Thoracic aorta (tissue), 2 donors: ENCODE results near the gene LGR4. TPM values are rescaled to one million over a fixed set of nuclear protein-coding genes. Genes with fewer than 3 reads are reported as not detected.

Source experiments
- ATAC-seq: fragments of 150-250 bp; one replicate; pipeline ENCODE4 v1.8.0; 2017; ENCODE audit warnings: low read depth; ENCODE audit not compliant: insufficient number of reproducible peaks, low FRiP score
- DNase-seq: peaks from one replicate; pipeline ENCODE4 v3.0.0-alpha.2; 2020; ENCODE audit warnings: low spot score
- H3K27ac ChIP-seq, 2 donors: fragments of 200-600 bp; sonication (generic); 1 replicate in 1 of 2; 2 replicates in 1 of 2; pipeline ENCODE4 v1.5.1; 2016; ENCODE audit warnings: mild to moderate bottlenecking in 2 of 2, moderate library complexity in 2 of 2
- H3K27me3 ChIP-seq: fragments of 200-600 bp; sonication (generic); replicated peaks from 2 replicates; pipeline ENCODE4 v1.6.0; 2016; ENCODE audit warnings: mild to moderate bottlenecking; ENCODE audit not compliant: insufficient read depth
- H3K36me3 ChIP-seq: fragments of 200-600 bp; sonication (generic); one replicate; pipeline ENCODE4 v1.5.1; 2016
- H3K4me1 ChIP-seq, 2 donors: fragments of 200-600 bp; sonication (generic); 1 replicate in 1 of 2; 2 replicates in 1 of 2; pipeline versions ENCODE4 v1.5.1 to v1.6.0; 2016; ENCODE audit warnings: low read depth in 2 of 2, mild to moderate bottlenecking in 1 of 2; ENCODE audit not compliant: control insufficient read depth in 1 of 2
- H3K4me3 ChIP-seq: fragments of 200-600 bp; sonication (generic); 2 replicates; pipeline ENCODE4 v1.5.1; 2016; ENCODE audit warnings: mild to moderate bottlenecking
- H3K9me3 ChIP-seq: fragments of 200-600 bp; sonication (generic); 2 replicates; pipeline ENCODE4 v1.5.1; 2016
- total RNA-seq, 2 donors: library from RNA; depleted of rRNA; stranded (reverse); fragments of >200 nt; gene quantifications; one replicate each; pipeline versions ENCODE4 v1.1.0 to v1.2.3, GENCODE V29; 2016
- TF ChIP-seq, protein P1 (sequence below): fragments of 200-600 bp; sonication (generic); IDR thresholded peaks from one replicate; pipeline ENCODE4 v1.5.1; 2019; ENCODE audit warnings: antibody characterized with exemption

LGR4 gene
- total RNA-seq, 2 donors from 2014 or later: 26.4 to 48.6 TPM

DNA sequence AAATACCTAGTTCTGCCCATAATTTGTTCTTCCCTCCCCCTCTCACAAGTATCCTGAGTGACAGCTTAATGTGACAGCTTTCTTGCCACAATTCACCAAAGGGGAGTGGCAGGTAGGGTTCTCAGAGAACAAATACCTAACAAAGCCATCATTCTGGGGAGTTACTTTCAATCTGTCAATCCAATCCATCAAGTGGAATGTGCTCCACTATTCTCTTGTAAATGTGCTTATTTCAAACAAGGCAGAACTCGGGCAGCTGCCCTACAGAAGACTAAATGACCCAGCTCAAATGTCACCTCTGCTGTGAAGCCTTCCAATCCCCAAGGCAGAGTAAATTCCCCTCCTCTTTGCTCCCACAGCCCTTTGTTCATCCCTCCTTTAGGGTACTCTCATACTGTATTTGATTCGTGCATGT lies 27.8 kb downstream of the LGR4 start:
- Histone ChIP-seq H3K36me3 (no peaks in the 10 kb centered on the region), H3K27ac (no peak overlapping the region), H3K9me3 (no peaks in the 10 kb centered on the region), H3K4me1 (peaks cover 8 to 11% of the 10 kb centered on the region in 2 donors), H3K4me3 (no peak overlapping the region), H3K27me3 (no peaks in the 10 kb centered on the region)
- DNase-seq (no peak), ATAC-seq (no peak)
- TF ChIP-seq, protein P1, sequence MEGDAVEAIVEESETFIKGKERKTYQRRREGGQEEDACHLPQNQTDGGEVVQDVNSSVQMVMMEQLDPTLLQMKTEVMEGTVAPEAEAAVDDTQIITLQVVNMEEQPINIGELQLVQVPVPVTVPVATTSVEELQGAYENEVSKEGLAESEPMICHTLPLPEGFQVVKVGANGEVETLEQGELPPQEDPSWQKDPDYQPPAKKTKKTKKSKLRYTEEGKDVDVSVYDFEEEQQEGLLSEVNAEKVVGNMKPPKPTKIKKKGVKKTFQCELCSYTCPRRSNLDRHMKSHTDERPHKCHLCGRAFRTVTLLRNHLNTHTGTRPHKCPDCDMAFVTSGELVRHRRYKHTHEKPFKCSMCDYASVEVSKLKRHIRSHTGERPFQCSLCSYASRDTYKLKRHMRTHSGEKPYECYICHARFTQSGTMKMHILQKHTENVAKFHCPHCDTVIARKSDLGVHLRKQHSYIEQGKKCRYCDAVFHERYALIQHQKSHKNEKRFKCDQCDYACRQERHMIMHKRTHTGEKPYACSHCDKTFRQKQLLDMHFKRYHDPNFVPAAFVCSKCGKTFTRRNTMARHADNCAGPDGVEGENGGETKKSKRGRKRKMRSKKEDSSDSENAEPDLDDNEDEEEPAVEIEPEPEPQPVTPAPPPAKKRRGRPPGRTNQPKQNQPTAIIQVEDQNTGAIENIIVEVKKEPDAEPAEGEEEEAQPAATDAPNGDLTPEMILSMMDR: no peak

DNA sequence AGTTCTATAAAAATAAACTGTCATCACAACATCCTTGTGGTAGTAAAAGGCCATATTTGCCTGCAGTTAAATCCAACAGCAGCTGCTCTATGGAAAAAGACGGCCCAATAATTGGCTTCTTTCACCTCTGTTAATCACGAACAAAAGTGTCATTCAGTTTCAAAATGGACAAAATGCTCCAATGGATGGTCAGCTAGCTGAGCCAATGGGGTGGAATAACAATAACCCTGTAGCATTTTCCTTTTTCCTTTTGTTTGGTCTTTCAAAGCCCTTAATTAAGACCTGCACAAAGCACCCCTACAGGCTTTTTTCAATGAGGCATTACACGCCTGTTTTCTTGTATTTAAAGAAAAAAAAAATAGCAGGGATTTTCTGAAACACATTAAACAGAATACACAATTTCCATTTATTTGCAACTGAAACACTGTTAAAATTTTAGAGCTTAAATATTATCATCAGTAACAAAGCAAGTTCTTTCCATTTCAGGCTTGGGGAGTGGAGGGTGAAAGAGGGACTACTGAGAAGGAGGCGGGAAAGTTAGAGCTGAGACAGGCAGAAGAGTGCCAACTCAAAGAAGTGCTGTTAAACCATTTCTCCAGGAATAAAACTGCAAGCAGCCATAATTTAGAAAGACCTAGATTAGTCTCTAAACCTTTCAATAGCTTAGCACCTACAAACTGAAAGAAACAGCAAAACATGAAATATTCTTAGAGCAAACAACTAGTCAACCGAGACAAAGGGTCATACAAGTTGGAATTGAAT lies 28.7 kb downstream of the LGR4 start:
- H3K4me3 ChIP-seq: no peak overlapping the region
- no peaks in the 10 kb centered on the region for H3K27me3 ChIP-seq
- H3K4me1 ChIP-seq: peaks cover 8 to 9% of the 10 kb centered on the region in 2 donors
- H3K27ac ChIP-seq: no peak overlapping the region
- DNase-seq (no peak), ATAC-seq (no peak)
- no peaks in the 10 kb centered on the region for H3K9me3 ChIP-seq
- no peaks in the 10 kb centered on the region for H3K36me3 ChIP-seq
- TF ChIP-seq, protein P1: no peak

DNA sequence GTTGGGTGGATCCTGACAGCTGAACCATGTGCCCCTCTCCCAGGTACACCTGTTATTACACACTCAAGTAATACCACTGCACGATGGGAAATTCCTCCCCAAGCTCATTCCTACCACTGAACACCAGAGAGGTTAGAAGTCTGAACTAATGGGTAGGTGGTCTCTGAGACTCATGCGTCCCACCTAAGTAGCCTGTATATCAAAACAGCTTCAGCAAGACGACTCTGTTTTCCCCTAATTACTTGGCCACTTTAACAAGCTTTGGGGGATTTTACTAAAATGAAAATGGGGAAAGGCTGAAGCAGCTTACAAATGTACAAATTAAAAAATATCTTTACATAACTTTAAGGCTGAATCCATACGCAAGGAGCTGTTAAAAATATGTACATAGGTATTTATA lies 29.4 kb downstream of the LGR4 start:
- TF ChIP-seq, protein P1: no peak

GRCh38 chr11:27440090-27440489 lies 32.5 kb downstream of the LGR4 start:
- Histone ChIP-seq H3K27me3 (no peaks in the 10 kb centered on the region), H3K9me3 (no peaks in the 10 kb centered on the region), H3K36me3 (no peaks in the 10 kb centered on the region), H3K4me3 (no peak overlapping the region), H3K4me1 (peaks cover 8 to 9% of the 10 kb centered on the region in 2 donors), H3K27ac (no peak overlapping the region)
- ATAC-seq (no peak), DNase-seq (no peak)
- TF ChIP-seq, protein P1: no peak

More for the DNA sequence above, 29.4 kb downstream of the LGR4 start:
- no peak for DNase-seq
- Histone ChIP-seq H3K4me3 (no peak overlapping the region), H3K9me3 (no peaks in the 10 kb centered on the region), H3K27ac (no peak overlapping the region), H3K4me1 (peaks cover 8 to 9% of the 10 kb centered on the region in 2 donors), H3K27me3 (no peaks in the 10 kb centered on the region), H3K36me3 (no peaks in the 10 kb centered on the region)
- ATAC-seq: no peak

- no peak for DNase-seq
- no peak for ATAC-seq
- TF ChIP-seq, protein P1: no peak
Observed at GRCh38 chr11:27438595-27438981, 34.0 kb downstream of the LGR4 start.

More at GRCh38 chr11:27438595-27438981, 34.0 kb downstream of the LGR4 start:
- no peaks in the 10 kb centered on the region for H3K27me3 ChIP-seq
- H3K36me3 ChIP-seq: no peaks in the 10 kb centered on the region
- no peaks in the 10 kb centered on the region for H3K9me3 ChIP-seq
- H3K27ac ChIP-seq: no peak overlapping the region
- peaks cover under 1 to 1% of the 10 kb centered on the region in 2 donors for H3K4me1 ChIP-seq
- H3K4me3 ChIP-seq: no peak overlapping the region
